ENCODE results near the gene CAPN2.

- no peak for TF ChIP-seq POLR2A (IDR thresholded peaks at IDR 0.05)
- TF ChIP-seq, protein P1, sequence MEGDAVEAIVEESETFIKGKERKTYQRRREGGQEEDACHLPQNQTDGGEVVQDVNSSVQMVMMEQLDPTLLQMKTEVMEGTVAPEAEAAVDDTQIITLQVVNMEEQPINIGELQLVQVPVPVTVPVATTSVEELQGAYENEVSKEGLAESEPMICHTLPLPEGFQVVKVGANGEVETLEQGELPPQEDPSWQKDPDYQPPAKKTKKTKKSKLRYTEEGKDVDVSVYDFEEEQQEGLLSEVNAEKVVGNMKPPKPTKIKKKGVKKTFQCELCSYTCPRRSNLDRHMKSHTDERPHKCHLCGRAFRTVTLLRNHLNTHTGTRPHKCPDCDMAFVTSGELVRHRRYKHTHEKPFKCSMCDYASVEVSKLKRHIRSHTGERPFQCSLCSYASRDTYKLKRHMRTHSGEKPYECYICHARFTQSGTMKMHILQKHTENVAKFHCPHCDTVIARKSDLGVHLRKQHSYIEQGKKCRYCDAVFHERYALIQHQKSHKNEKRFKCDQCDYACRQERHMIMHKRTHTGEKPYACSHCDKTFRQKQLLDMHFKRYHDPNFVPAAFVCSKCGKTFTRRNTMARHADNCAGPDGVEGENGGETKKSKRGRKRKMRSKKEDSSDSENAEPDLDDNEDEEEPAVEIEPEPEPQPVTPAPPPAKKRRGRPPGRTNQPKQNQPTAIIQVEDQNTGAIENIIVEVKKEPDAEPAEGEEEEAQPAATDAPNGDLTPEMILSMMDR (IDR thresholded peaks at IDR 0.05) = no peak
Measured at GRCh38 chr1:223713546-223714420, 1.4 kb downstream of the CAPN2 start.
